Astrocyte (in vitro differentiated cells and primary cell): ENCODE results near the gene KCNQ1. TPM values are rescaled to one million over a fixed set of nuclear protein-coding genes. Genes with fewer than 3 reads are reported as not detected.
A peak's percentile ranks its signal among the peaks of the same experiment; 100 is the strongest.

Experiments
- DNase-seq: peaks from one replicate; pipeline ENCODE4 v3.0.0-alpha.2; 2010; ENCODE audit warnings: low read depth
- FAIRE-seq: peaks from 2 replicates; lab custom pipeline; 2011; peaks lifted over from hg19 to GRCh38; lab: Jason Lieb, UNC
- H2AFZ ChIP-seq: 2 replicates; pipeline ENCODE4 v1.6.0; 2012; ENCODE audit warnings: low read depth, low read length, inconsistent platforms
- H3K27ac ChIP-seq: 2 replicates; pipeline ENCODE4 v1.5.1; 2011; ENCODE audit warnings: low read depth, low read length, inconsistent platforms
- H3K27me3 ChIP-seq: 2 replicates; pipeline ENCODE4 v1.6.0; 2011; ENCODE audit warnings: low read length, inconsistent platforms; ENCODE audit not compliant: insufficient read depth
- H3K36me3 ChIP-seq: 2 replicates; pipeline ENCODE4 v1.5.1; 2011; ENCODE audit warnings: low read length, inconsistent platforms; ENCODE audit not compliant: insufficient read depth
- H3K4me1 ChIP-seq: 2 replicates; pipeline ENCODE4 v1.5.1; 2011; ENCODE audit warnings: low read length, inconsistent platforms; ENCODE audit not compliant: insufficient read depth
- H3K4me2 ChIP-seq: 2 replicates; pipeline ENCODE4 v1.6.0; 2012; ENCODE audit warnings: low read length, inconsistent platforms
- H3K4me3 ChIP-seq: 2 replicates; pipeline ENCODE4 v1.5.1; 2011; ENCODE audit warnings: low read depth, mild to moderate bottlenecking, low read length, inconsistent platforms; ENCODE audit not compliant: insufficient read depth
- H3K79me2 ChIP-seq: 2 replicates; pipeline ENCODE4 v1.6.0; 2012; ENCODE audit warnings: mild to moderate bottlenecking, low read length, inconsistent platforms; ENCODE audit not compliant: insufficient read depth
- H3K9ac ChIP-seq: 2 replicates; pipeline ENCODE4 v1.6.0; 2012; ENCODE audit warnings: mild to moderate bottlenecking, low read length, inconsistent platforms
- H3K9me3 ChIP-seq: 2 replicates; pipeline ENCODE4 v1.5.1; 2012; ENCODE audit warnings: low read depth, mild to moderate bottlenecking, low read length, inconsistent platforms; ENCODE audit not compliant: insufficient read depth
- H4K20me1 ChIP-seq: 2 replicates; pipeline ENCODE4 v1.6.0; 2012; ENCODE audit warnings: low read length, inconsistent platforms; ENCODE audit not compliant: insufficient read depth
- H3K27ac Mint-ChIP-seq: one replicate; pipeline ENCODE4 v1.8.0; 2021; ENCODE audit warnings: mild to moderate bottlenecking, mixed read lengths; ENCODE audit not compliant: unreplicated experiment
- H3K27me3 Mint-ChIP-seq: one replicate; pipeline ENCODE4 v1.8.0; 2021; ENCODE audit warnings: low read depth, mixed read lengths; ENCODE audit not compliant: unreplicated experiment
- H3K36me3 Mint-ChIP-seq: one replicate; pipeline ENCODE4 v1.8.0; 2021; ENCODE audit warnings: low read depth, mixed read lengths; ENCODE audit not compliant: unreplicated experiment
- H3K4me1 Mint-ChIP-seq: one replicate; pipeline ENCODE4 v1.8.0; 2021; ENCODE audit warnings: low read depth, mixed read lengths; ENCODE audit not compliant: unreplicated experiment
- H3K4me3 Mint-ChIP-seq: one replicate; pipeline ENCODE4 v1.8.0; 2021; ENCODE audit warnings: mild to moderate bottlenecking, moderate library complexity, mixed read lengths; ENCODE audit not compliant: unreplicated experiment
- H3K9me3 Mint-ChIP-seq: one replicate; pipeline ENCODE4 v1.8.0; 2021; ENCODE audit warnings: mild to moderate bottlenecking, mixed read lengths; ENCODE audit not compliant: unreplicated experiment
- EZH2 ChIP-seq: IDR thresholded peaks from 2 replicates; pipeline ENCODE4 v1.6.1; 2012; ENCODE audit warnings: mild to moderate bottlenecking, low read length, inconsistent platforms; ENCODE audit not compliant: insufficient read depth
- total RNA-seq: library from RNA; stranded (reverse); gene quantifications from 2 replicates; pipeline ENCODE4 v1.2.1, GENCODE V29; 2021
- TF ChIP-seq, protein P1 (sequence below): IDR thresholded peaks from 2 replicates; pipeline ENCODE4 v1.5.1; 2011; ENCODE audit warnings: low read depth, mild to moderate bottlenecking, inconsistent platforms, low read length, moderate library complexity; ENCODE audit not compliant: insufficient read depth

Gene KCNQ1
- total RNA-seq, 1 donor from 2014 or later: not detected

DNA sequence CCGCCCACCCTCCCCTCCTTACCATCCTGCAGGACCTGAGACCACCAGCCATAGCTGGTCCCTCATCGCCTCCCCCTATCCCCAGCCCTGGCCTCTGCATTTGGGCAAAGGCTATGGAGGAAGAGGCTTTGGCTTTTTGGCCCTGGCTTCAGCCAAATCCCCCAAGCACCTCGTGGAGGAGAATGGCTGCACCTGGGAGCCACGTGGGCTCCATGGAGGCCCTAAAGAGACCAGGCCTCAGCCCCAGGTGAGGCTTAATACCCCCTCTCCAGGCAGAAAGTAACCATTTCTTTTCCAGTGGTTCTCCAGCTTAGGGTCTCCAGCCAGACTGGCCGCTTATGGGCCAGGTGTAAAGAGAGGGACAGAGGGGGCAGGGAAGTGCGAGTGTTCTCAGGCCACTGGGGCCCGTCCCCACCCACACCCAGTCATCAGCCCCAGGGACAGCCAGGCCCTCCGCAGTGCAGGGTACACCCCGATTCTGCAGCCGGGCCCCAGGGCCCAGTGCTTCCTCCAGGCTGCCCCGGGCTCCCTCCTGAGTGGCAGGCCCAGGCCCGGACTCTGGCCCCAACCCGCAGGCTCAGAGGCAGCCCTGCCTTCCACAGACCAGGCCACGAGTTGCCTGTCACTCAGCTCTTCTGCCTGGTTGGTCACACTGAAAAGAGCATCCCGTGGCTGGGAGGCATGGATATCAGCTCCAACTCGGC lies 414.3 kb downstream of the KCNQ1 start:
- H2AFZ ChIP-seq: no peak overlapping the region
- FAIRE-seq (no peak), DNase-seq (no peak)
- no peak overlapping the region for H3K4me2 ChIP-seq
- no peak overlapping the region for H3K4me3 ChIP-seq
- no peaks in the 10 kb centered on the region for H4K20me1 ChIP-seq
- H3K4me3 Mint-ChIP-seq: no peak overlapping the region
- H3K27ac Mint-ChIP-seq: no peak overlapping the region
- peaks cover 62% of the 10 kb centered on the region for H3K27me3 Mint-ChIP-seq
- H3K9me3 ChIP-seq: no peaks in the 10 kb centered on the region
- peaks cover 25% of the 10 kb centered on the region for H3K27me3 ChIP-seq
- H3K4me1 Mint-ChIP-seq: no peaks in the 10 kb centered on the region
- no peak for TF ChIP-seq EZH2
- TF ChIP-seq, protein P1, sequence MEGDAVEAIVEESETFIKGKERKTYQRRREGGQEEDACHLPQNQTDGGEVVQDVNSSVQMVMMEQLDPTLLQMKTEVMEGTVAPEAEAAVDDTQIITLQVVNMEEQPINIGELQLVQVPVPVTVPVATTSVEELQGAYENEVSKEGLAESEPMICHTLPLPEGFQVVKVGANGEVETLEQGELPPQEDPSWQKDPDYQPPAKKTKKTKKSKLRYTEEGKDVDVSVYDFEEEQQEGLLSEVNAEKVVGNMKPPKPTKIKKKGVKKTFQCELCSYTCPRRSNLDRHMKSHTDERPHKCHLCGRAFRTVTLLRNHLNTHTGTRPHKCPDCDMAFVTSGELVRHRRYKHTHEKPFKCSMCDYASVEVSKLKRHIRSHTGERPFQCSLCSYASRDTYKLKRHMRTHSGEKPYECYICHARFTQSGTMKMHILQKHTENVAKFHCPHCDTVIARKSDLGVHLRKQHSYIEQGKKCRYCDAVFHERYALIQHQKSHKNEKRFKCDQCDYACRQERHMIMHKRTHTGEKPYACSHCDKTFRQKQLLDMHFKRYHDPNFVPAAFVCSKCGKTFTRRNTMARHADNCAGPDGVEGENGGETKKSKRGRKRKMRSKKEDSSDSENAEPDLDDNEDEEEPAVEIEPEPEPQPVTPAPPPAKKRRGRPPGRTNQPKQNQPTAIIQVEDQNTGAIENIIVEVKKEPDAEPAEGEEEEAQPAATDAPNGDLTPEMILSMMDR: no peak
- H3K9ac ChIP-seq: no peak overlapping the region
- no peaks in the 10 kb centered on the region for H3K36me3 Mint-ChIP-seq
- no peaks in the 10 kb centered on the region for H3K9me3 Mint-ChIP-seq
- H3K79me2 ChIP-seq: no peaks in the 10 kb centered on the region
- H3K27ac ChIP-seq: no peak overlapping the region
- no peaks in the 10 kb centered on the region for H3K4me1 ChIP-seq
- H3K36me3 ChIP-seq: no peaks in the 10 kb centered on the region

- Histone ChIP-seq H3K9me3 (no peaks in the 10 kb centered on the region), H3K79me2 (no peaks in the 10 kb centered on the region), H3K4me3 (no peak overlapping the region), H2AFZ (no peak overlapping the region), H3K36me3 (no peaks in the 10 kb centered on the region), H4K20me1 (no peaks in the 10 kb centered on the region), H3K27ac (no peak overlapping the region), H3K4me1 (no peaks in the 10 kb centered on the region), H3K4me2 (no peak overlapping the region), H3K27me3 (peaks cover 25% of the 10 kb centered on the region), H3K9ac (no peak overlapping the region)
- Mint-ChIP-seq H3K4me1 (no peaks in the 10 kb centered on the region), H3K27ac (no peak overlapping the region), H3K9me3 (no peaks in the 10 kb centered on the region), H3K27me3 (peaks cover 63% of the 10 kb centered on the region), H3K36me3 (no peaks in the 10 kb centered on the region), H3K4me3 (no peak overlapping the region)
- DNase-seq: no peak
- no peak for FAIRE-seq
- no peak for TF ChIP-seq EZH2
- TF ChIP-seq, protein P1: no peak
Measured at GRCh38 chr11:2859699-2860037, 414.9 kb downstream of the KCNQ1 start.

DNA sequence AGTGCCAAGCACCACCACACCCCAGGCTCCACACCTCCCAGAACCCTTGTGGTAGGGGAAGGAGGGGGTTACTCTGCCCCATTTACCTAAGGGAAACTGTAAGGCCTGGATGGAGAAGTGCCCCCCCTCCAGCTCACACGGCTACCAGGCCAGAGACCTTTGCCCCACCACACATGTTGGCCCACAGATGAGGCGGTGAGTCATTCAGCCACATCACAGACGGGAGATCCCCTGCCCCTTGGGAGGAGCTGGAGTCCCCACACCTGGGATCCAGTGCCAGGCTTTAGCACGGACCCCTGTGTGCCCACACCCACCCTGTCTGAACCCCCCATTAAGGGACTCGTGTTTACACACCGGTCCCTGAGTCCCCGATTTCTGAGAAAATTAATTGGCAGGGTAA lies 415.8 kb downstream of the KCNQ1 start:
- Histone ChIP-seq H3K27ac (no peak overlapping the region), H3K9ac (no peak overlapping the region), H3K79me2 (no peaks in the 10 kb centered on the region), H3K4me1 (no peaks in the 10 kb centered on the region), H3K4me3 (no peak overlapping the region), H3K36me3 (no peaks in the 10 kb centered on the region), H4K20me1 (no peaks in the 10 kb centered on the region), H2AFZ (no peak overlapping the region), H3K9me3 (no peaks in the 10 kb centered on the region), H3K27me3 (peaks cover 25% of the 10 kb centered on the region), H3K4me2 (no peak overlapping the region)
- peaks cover 63% of the 10 kb centered on the region for H3K27me3 Mint-ChIP-seq
- no peaks in the 10 kb centered on the region for H3K4me1 Mint-ChIP-seq
- H3K27ac Mint-ChIP-seq: no peak overlapping the region
- TF ChIP-seq EZH2: no peak
- TF ChIP-seq, protein P1: no peak
- H3K36me3 Mint-ChIP-seq: no peaks in the 10 kb centered on the region
- H3K4me3 Mint-ChIP-seq: no peak overlapping the region
- FAIRE-seq: no peak
- no peaks in the 10 kb centered on the region for H3K9me3 Mint-ChIP-seq
- DNase-seq: peak; percentile 16
